ENCODE results near the gene ZMYND8. TPM values are rescaled to one million over a fixed set of nuclear protein-coding genes. Genes with fewer than 3 reads are reported as not detected.

Gene ZMYND8
- total and polyA plus RNA-seq, 2 donors (not counting 3 experiments of a cell fraction or from before 2014, with no cell fraction given) = 30.6 to 75.2 TPM

DNA sequence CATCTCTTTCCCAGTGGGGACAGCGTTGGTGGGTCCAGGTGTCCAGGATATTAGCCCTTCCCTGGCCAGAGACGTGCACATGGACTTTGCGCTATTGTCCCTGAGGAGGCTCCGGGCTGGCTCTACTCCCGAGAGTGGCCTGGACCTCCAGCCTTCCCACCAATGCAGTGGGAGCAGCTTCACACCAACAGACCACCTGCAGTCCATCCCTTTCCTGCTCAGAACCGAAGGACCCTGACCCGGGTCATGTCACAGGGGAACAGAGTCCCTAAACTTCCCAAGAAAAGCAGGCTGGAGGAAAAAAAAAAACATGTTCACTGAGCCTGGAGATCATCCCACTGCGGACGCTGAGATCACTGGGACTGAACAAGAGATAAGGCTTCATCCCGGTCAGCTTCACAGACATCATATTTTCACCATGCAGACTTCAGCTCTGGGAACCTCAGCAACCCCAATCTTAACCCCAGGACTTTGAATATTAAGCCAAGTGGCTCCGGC is 18.3 kb downstream of the ZMYND8 start:
- no peaks in the 10 kb centered on the region for H4K20me1 ChIP-seq (replicated peaks; ENCODE audit: control insufficient read depth, extremely low read depth, insufficient read depth, low read length)
- TF ChIP-seq FOS (IDR thresholded peaks at IDR 0.05; ENCODE audit: borderline replicate concordance, insufficient read depth, low read length) = no peak
- no peak for TF ChIP-seq POLR2A (IDR thresholded peaks at IDR 0.05; ENCODE audit: low read depth, low read length)
- no peak for TF ChIP-seq GATA2 (IDR thresholded peaks at IDR 0.05; ENCODE audit: insufficient read depth, insufficient read length, low read depth, low read length)
- no peak for TF ChIP-seq POLR2AphosphoS5 (IDR thresholded peaks at IDR 0.05; ENCODE audit: insufficient read depth, low read depth, low read length)
- no peak for TF ChIP-seq MYC (IDR thresholded peaks at IDR 0.05; ENCODE audit: low read depth, low read length)
- TF ChIP-seq JUN (IDR thresholded peaks at IDR 0.05; ENCODE audit: borderline replicate concordance, insufficient read depth, insufficient read length, low read depth) = no peak
- TF ChIP-seq, protein P1, sequence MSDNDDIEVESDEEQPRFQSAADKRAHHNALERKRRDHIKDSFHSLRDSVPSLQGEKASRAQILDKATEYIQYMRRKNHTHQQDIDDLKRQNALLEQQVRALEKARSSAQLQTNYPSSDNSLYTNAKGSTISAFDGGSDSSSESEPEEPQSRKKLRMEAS (IDR thresholded peaks at IDR 0.05; ENCODE audit: insufficient read depth, insufficient read length) = no peak
- TF ChIP-seq EZH2 (IDR thresholded peaks at IDR 0.05; ENCODE audit: borderline replicate concordance, low read depth, low read length, severe bottlenecking) = no peak
- TF ChIP-seq, protein P2, sequence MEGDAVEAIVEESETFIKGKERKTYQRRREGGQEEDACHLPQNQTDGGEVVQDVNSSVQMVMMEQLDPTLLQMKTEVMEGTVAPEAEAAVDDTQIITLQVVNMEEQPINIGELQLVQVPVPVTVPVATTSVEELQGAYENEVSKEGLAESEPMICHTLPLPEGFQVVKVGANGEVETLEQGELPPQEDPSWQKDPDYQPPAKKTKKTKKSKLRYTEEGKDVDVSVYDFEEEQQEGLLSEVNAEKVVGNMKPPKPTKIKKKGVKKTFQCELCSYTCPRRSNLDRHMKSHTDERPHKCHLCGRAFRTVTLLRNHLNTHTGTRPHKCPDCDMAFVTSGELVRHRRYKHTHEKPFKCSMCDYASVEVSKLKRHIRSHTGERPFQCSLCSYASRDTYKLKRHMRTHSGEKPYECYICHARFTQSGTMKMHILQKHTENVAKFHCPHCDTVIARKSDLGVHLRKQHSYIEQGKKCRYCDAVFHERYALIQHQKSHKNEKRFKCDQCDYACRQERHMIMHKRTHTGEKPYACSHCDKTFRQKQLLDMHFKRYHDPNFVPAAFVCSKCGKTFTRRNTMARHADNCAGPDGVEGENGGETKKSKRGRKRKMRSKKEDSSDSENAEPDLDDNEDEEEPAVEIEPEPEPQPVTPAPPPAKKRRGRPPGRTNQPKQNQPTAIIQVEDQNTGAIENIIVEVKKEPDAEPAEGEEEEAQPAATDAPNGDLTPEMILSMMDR (IDR thresholded peaks at IDR 0.05; ENCODE audit: extremely low read depth in 1 of 2, insufficient read depth in 1 of 2, low read depth in 1 of 2, low read length in 2 of 2) = no peak
- ChIA-PET POLR2A (no interaction called here), CTCF (interaction anchor here (1.0 to 2.5 kb wide), 3 partner anchors 14 to 65 kb away, joined by 3 to 17 read pairs (median 7); no protein-coding TSS in a partner anchor)
- H3K27ac ChIP-seq (ENCODE audit: insufficient read depth, low read depth, low read length) = no peak overlapping the region
- H3K9ac ChIP-seq (replicated peaks; ENCODE audit: extremely low read depth, insufficient read depth, low read length) = no peak overlapping the region
- H3K79me2 ChIP-seq (ENCODE audit: control insufficient read depth, insufficient read depth, low read length) = peaks cover 69% of the 10 kb centered on the region
- intact Hi-C loops (cut with micrococcal nuclease) = no loop called here
- no peak for FAIRE-seq
- peaks cover 27% of the 10 kb centered on the region for H3K4me1 ChIP-seq (ENCODE audit: control insufficient read depth, extremely low read depth, insufficient read depth, low read length)
- dilution Hi-C loops (cut with MboI; ENCODE audit: extremely low pct_ligation_motif_present, low sequenced_read_pairs) = loop anchor here (10.0 kb wide), 1 partner anchor 63 kb away; no protein-coding TSS in a partner anchor
- no peaks in the 10 kb centered on the region for H3K9me3 ChIP-seq (replicated peaks; ENCODE audit: control insufficient read depth, insufficient read depth, low read length)
- no peak overlapping the region for H3K4me3 ChIP-seq (replicated peaks in 1 of 3; ENCODE audit: insufficient read depth in 1 of 3, low read depth in 1 of 3, low read length in 3 of 3)
- no peak overlapping the region for H2AFZ ChIP-seq (ENCODE audit: low read depth, low read length)
- no peak for DNase-seq (ENCODE audit: low read depth, low spot score)
- H3K4me2 ChIP-seq (ENCODE audit: insufficient read depth, low read length) = no peak overlapping the region
- peaks cover 6 to 8% of the 10 kb centered on the region in 2 experiments for H3K36me3 ChIP-seq (ENCODE audit: control insufficient read depth in 2 of 2, extremely low read depth in 1 of 2, insufficient read depth in 2 of 2, low read length in 2 of 2)
- no peaks in the 10 kb centered on the region for H3K9me1 ChIP-seq (replicated peaks; ENCODE audit: control insufficient read depth, extremely low read depth, insufficient read depth, low read length)
- no peaks in the 10 kb centered on the region for H3K27me3 ChIP-seq (ENCODE audit: control insufficient read depth in 2 of 2, insufficient read depth in 2 of 2, low read length in 2 of 2)
- BruUV-seq (replicated peaks) = no TSS peak

Data from endothelial cell of umbilical vein (primary cell).